ENCODE data around the gene FANCF. TPM values are rescaled to one million over a fixed set of nuclear protein-coding genes. Genes with fewer than 3 reads are reported as not detected.

FANCF gene
- polyA plus RNA-seq, 1 donor from 2014 or later: 22.2 TPM

DNA sequence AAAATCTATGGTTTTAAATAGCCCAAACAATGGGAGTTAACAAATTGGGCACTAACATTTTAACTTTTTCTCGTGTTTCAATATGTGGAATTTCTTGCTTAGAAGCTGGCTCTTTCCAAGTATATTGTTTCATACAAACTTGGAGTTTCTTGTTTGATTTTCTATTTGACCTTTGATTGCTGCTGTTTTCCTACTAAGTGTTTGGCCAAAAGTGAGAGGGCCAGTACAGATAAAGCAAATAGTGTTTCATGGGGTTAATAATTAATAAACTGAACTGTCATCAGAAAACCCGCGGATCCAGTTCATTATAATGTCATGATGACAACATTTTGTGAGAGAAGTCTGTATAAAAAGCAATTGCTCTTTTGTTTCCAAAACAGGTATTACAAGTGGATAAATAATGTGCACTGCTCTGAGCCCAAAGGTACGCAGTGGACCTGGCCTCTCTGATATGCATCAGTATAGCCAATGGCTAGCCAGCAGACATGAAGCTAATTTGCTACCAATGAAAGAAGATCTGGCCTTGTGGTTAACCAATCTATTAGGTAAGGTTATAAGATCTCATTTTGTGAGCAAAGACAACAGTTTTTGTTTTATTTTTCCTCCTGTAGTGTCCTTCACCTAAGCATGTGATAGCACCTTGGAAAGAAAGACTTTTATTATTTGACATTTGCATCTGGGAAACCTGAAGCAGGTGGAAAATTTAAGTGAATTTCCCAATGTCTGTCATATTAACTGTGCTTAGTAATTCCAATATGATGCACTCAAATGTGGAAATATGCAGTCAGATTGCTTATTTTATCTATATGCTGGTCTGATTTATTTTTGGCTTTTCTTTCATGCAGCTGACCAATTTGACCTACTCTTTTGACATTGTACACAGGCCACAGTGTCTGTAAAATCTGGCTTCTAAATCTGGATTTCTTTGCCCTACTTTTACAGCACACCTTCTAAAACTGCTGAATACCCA lies 49.1 kb upstream of the FANCF start:
- Histone ChIP-seq H3F3A (ENCODE audit: insufficient read depth, low read length, poor library complexity, severe bottlenecking) (no peaks in the 10 kb centered on the region), H3K27ac (ENCODE audit: low read length) (no peak overlapping the region), H3K4me2 (ENCODE audit: low read length) (no peak overlapping the region), H3K36me3 (ENCODE audit: insufficient read depth, low read length) (no peaks in the 10 kb centered on the region), H3K4me3 (ENCODE audit: low read length) (no peak overlapping the region), H3K9me3 (ENCODE audit: low read length) (no peaks in the 10 kb centered on the region), H3K9me2 (ENCODE audit: insufficient read depth, low read length) (no peaks in the 10 kb centered on the region), H3K79me2 (replicated peaks; ENCODE audit: insufficient read depth, low read length) (no peaks in the 10 kb centered on the region), H3K27me3 (ENCODE audit: insufficient read depth, low read depth, low read length) (no peaks in the 10 kb centered on the region), H4K20me1 (ENCODE audit: insufficient read depth) (no peaks in the 10 kb centered on the region), H2AFZ (ENCODE audit: low read depth, low read length) (no peak overlapping the region), H3K9ac (ENCODE audit: low read length) (no peak overlapping the region)
- no peak for TF ChIP-seq POLR2AphosphoS5 (IDR thresholded peaks at IDR 0.05)
- no peak for TF ChIP-seq TAF1 (IDR thresholded peaks at IDR 0.05; ENCODE audit: low read depth)
- no peak for TF ChIP-seq RAD21 (conservative IDR thresholded peaks at IDR 0.05)

DNA sequence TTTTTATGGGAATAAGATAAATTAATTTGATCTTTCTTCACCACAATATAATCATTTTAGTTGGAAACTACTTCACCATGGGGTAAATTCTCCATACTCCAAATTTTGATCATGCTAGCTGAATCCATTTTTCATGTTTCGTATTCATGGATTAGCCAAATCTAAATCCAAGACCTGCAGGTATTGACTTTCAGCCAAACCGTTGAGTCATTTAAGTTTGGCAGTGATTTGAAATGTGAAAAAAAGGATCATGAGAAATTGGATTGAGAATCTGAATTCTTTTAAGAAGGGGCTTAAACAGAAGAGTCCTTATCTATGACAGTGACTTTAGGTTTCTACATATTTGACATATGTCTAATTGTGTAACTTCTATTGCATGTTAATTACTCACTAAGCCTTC lies 46.1 kb upstream of the FANCF start:
- Histone ChIP-seq H3K79me2 (replicated peaks; ENCODE audit: insufficient read depth, low read length) (no peaks in the 10 kb centered on the region), H3K4me2 (ENCODE audit: low read length) (no peak overlapping the region), H3K27ac (ENCODE audit: low read length) (no peak overlapping the region), H3F3A (ENCODE audit: insufficient read depth, low read length, poor library complexity, severe bottlenecking) (no peaks in the 10 kb centered on the region), H3K9ac (ENCODE audit: low read length) (no peak overlapping the region), H2AFZ (ENCODE audit: low read depth, low read length) (no peak overlapping the region), H3K4me3 (ENCODE audit: low read length) (no peak overlapping the region), H4K20me1 (ENCODE audit: insufficient read depth) (no peaks in the 10 kb centered on the region), H3K27me3 (ENCODE audit: insufficient read depth, low read depth, low read length) (peaks cover 6% of the 10 kb centered on the region), H3K36me3 (ENCODE audit: insufficient read depth, low read length) (no peaks in the 10 kb centered on the region), H3K9me2 (ENCODE audit: insufficient read depth, low read length) (no peaks in the 10 kb centered on the region), H3K9me3 (ENCODE audit: low read length) (no peaks in the 10 kb centered on the region)
- no peak for TF ChIP-seq MXI1 (conservative IDR thresholded peaks at IDR 0.05; ENCODE audit: poor library complexity, severe bottlenecking)
- no peak for TF ChIP-seq TAF1 (IDR thresholded peaks at IDR 0.05; ENCODE audit: low read depth)
- no peak for TF ChIP-seq EZH2 (IDR thresholded peaks at IDR 0.05; ENCODE audit: borderline replicate concordance, insufficient read depth, low read length, poor library complexity, severe bottlenecking)
- TF ChIP-seq POLR2AphosphoS5 (IDR thresholded peaks at IDR 0.05): no peak
- TF ChIP-seq SMC3 (conservative IDR thresholded peaks at IDR 0.05; ENCODE audit: poor library complexity): no peak
- TF ChIP-seq RAD21 (conservative IDR thresholded peaks at IDR 0.05): no peak
- TF ChIP-seq, protein P1, sequence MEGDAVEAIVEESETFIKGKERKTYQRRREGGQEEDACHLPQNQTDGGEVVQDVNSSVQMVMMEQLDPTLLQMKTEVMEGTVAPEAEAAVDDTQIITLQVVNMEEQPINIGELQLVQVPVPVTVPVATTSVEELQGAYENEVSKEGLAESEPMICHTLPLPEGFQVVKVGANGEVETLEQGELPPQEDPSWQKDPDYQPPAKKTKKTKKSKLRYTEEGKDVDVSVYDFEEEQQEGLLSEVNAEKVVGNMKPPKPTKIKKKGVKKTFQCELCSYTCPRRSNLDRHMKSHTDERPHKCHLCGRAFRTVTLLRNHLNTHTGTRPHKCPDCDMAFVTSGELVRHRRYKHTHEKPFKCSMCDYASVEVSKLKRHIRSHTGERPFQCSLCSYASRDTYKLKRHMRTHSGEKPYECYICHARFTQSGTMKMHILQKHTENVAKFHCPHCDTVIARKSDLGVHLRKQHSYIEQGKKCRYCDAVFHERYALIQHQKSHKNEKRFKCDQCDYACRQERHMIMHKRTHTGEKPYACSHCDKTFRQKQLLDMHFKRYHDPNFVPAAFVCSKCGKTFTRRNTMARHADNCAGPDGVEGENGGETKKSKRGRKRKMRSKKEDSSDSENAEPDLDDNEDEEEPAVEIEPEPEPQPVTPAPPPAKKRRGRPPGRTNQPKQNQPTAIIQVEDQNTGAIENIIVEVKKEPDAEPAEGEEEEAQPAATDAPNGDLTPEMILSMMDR (IDR thresholded peaks at IDR 0.05; ENCODE audit: poor library complexity, severe bottlenecking): no peak
- no peak for TF ChIP-seq EP300 (conservative IDR thresholded peaks at IDR 0.05; ENCODE audit: poor library complexity, severe bottlenecking)
- TF ChIP-seq REST (IDR thresholded peaks at IDR 0.05; ENCODE audit: borderline replicate concordance): no peak
